ENCODE data around the gene SYNE1. TPM values are rescaled to one million over a fixed set of nuclear protein-coding genes. Genes with fewer than 3 reads are reported as not detected.

SYNE1 gene
- total and polyA plus RNA-seq, 4 donors = 10.2 to 105 (median 24.5) TPM

- peaks cover 0 to 2% (median 0%) of the 10 kb centered on the region in 4 donors for H3K36me3 ChIP-seq (ENCODE audit: control insufficient read depth in 4 of 4, insufficient read depth in 3 of 4, low read depth in 1 of 4, low read length in 3 of 4)
- peak overlapping the region; percentile 23 to 40 for H3K27ac ChIP-seq (ENCODE audit: low read depth in 1 of 2, low read length in 2 of 2)
- peaks cover 0 to 10% (median 10%) of the 10 kb centered on the region in 4 donors for H3K4me1 ChIP-seq (ENCODE audit: control insufficient read depth in 4 of 4, insufficient read depth in 4 of 4, low read length in 3 of 4)
- H3K4me3 ChIP-seq (ENCODE audit: low read depth in 1 of 3, low read length in 3 of 3) = no peak overlapping the region
- no peak for TF ChIP-seq CTCF (IDR thresholded peaks at IDR 0.05; ENCODE audit: low read depth, low read length, missing input control)
- TF ChIP-seq SP1 (IDR thresholded peaks at IDR 0.05) = no peak
- WGBS = 86% methylated on average over 10 of the region's 10 CpGs
- no peak for DNase-seq (ENCODE audit: low spot score)
- no peaks in the 10 kb centered on the region for H3K9me3 ChIP-seq (ENCODE audit: control insufficient read depth in 4 of 4, low read length in 3 of 4)
- H3K9ac ChIP-seq (ENCODE audit: low read depth in 1 of 2, low read length in 2 of 2) = peak overlapping the region in 1 of 2 donors; percentile 7
- no peaks in the 10 kb centered on the region for H3K27me3 ChIP-seq (ENCODE audit: control insufficient read depth in 4 of 4, insufficient read depth in 4 of 4, low read length in 3 of 4)
Observed at GRCh38 chr6:152313542-152314482, 323.4 kb downstream of the SYNE1 start.

DNA sequence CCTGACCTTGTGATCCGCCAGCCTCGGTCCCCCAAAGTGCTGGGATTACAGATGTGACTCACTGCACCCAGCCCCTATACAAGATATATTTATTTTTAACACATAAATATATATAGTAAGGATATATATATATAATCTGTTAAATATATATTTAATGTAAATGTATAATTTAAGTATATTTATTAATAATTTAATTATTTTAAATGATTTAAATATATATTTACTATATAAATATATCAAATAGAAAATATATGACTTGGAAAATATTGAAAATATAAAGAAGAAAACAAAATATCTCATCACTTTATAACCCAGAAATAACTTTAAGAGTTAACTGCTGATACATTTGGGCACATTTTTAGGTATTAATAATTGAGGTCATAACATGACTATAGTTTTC is 324.7 kb downstream of the SYNE1 start:
- Histone ChIP-seq H3K4me1 (ENCODE audit: control insufficient read depth in 4 of 4, insufficient read depth in 4 of 4, low read length in 3 of 4) (peaks cover 0 to 10% (median 10%) of the 10 kb centered on the region in 4 donors), H3K27ac (ENCODE audit: low read depth in 1 of 2, low read length in 2 of 2) (no peak overlapping the region), H3K27me3 (ENCODE audit: control insufficient read depth in 4 of 4, insufficient read depth in 4 of 4, low read length in 3 of 4) (no peaks in the 10 kb centered on the region), H3K4me3 (ENCODE audit: low read depth in 1 of 3, low read length in 3 of 3) (no peak overlapping the region), H3K9me3 (ENCODE audit: control insufficient read depth in 4 of 4, low read length in 3 of 4) (no peaks in the 10 kb centered on the region), H3K9ac (ENCODE audit: low read depth in 1 of 2, low read length in 2 of 2) (no peak overlapping the region), H3K36me3 (ENCODE audit: control insufficient read depth in 4 of 4, insufficient read depth in 3 of 4, low read depth in 1 of 4, low read length in 3 of 4) (peaks cover 0 to 5% (median 0%) of the 10 kb centered on the region in 4 donors)
- WGBS = 98% methylated on average over 2 of the region's 2 CpGs
- TF ChIP-seq MAX (IDR thresholded peaks at IDR 0.05) = no peak
- DNase-seq (ENCODE audit: low spot score) = no peak

DNA sequence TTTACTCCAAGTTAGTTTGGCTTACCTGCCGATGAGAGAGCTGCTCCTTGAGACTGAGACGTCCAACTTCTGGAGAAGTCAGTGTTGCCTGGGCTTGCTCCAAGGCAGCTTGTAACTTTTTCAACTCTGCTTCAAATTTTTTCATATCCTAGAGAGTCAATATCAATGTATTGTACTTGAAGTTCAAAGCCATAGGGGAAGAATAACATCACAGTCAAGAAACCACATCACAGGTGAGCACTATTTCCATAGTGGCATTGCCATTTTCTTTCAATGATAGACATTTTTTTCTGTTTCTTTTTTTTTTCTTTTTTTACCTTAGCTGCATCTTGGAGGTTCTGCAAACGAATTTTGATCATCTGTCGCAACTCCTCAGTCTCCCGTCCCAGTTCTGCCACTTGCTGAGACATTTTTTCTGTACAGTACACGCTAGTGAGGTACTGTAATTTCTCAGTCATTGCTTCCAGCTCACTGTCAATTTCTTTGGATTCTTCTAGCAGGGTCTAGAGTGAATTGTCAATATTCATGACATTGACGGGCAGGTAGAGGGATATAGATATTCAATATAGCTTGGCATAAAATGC is 326.7 kb downstream of the SYNE1 start:
- Histone ChIP-seq H3K9ac (ENCODE audit: low read depth in 1 of 2, low read length in 2 of 2) (no peak overlapping the region), H3K27me3 (ENCODE audit: control insufficient read depth in 4 of 4, insufficient read depth in 4 of 4, low read length in 3 of 4) (no peaks in the 10 kb centered on the region), H3K4me1 (ENCODE audit: control insufficient read depth in 4 of 4, insufficient read depth in 4 of 4, low read length in 3 of 4) (peaks cover 0 to 14% (median 13%) of the 10 kb centered on the region in 4 donors), H3K9me3 (ENCODE audit: control insufficient read depth in 4 of 4, low read length in 3 of 4) (no peaks in the 10 kb centered on the region), H3K27ac (ENCODE audit: low read depth in 1 of 2, low read length in 2 of 2) (no peak overlapping the region), H3K36me3 (ENCODE audit: control insufficient read depth in 4 of 4, insufficient read depth in 3 of 4, low read depth in 1 of 4, low read length in 3 of 4) (peaks cover 0 to 5% (median 0%) of the 10 kb centered on the region in 4 donors), H3K4me3 (ENCODE audit: low read depth in 1 of 3, low read length in 3 of 3) (no peak overlapping the region)
- DNase-seq (ENCODE audit: low spot score) = no peak
- TF ChIP-seq HNF4A (conservative IDR thresholded peaks at IDR 0.05) = no peak
- TF ChIP-seq EGR1 (IDR thresholded peaks at IDR 0.05; ENCODE audit: low read depth in 2 of 2) = no peak
- TF ChIP-seq MAX (IDR thresholded peaks at IDR 0.05) = no peak
- no peak for TF ChIP-seq SP1 (IDR thresholded peaks at IDR 0.05)
- TF ChIP-seq FOXA1 (IDR thresholded peaks at IDR 0.05) = no peak
- TF ChIP-seq CTCF (IDR thresholded peaks at IDR 0.05; ENCODE audit: low read depth, low read length, missing input control) = no peak
- no peak for TF ChIP-seq GABPA (IDR thresholded peaks at IDR 0.05 in 1 of 2, conservative IDR thresholded peaks at IDR 0.05 in 1 of 2)
- no peak for TF ChIP-seq ATF3 (IDR thresholded peaks at IDR 0.05)
- no peak for TF ChIP-seq TAF1 (conservative IDR thresholded peaks at IDR 0.05)
- TF ChIP-seq NR2F2 (IDR thresholded peaks at IDR 0.05) = no peak
- TF ChIP-seq RXRA (IDR thresholded peaks at IDR 0.05) = no peak
- TF ChIP-seq YY1 (IDR thresholded peaks at IDR 0.05) = no peak
- no peak for TF ChIP-seq RAD21 (IDR thresholded peaks at IDR 0.05)
- 91% methylated on average over 7 of the region's 7 CpGs for WGBS
